Heart left ventricle (tissue), 13 donors: ENCODE measurements around the gene ATRAID.

ENCODE experiments used
- POLR2A ChIP-seq, 2 donors: fragments of 450-650 bp; IDR thresholded peaks; one replicate each; pipeline ENCODE4 v1.6.1; 2017; ENCODE audit warnings: antibody characterized with exemption in 2 of 2, mild to moderate bottlenecking in 2 of 2, moderate library complexity in 2 of 2
- TF ChIP-seq, protein P1 (sequence below), 12 donors: fragments of 200-600 bp; sonication (generic) in 4 of 12; IDR thresholded peaks; one replicate each; pipeline versions ENCODE4 v1.5.0 to v1.8.0; 2018 to 2022; ENCODE audit warnings: antibody characterized with exemption in 12 of 12, mild to moderate bottlenecking in 5 of 12
- donor health status: ischemic (EF 13 %, LVEDD 7.1; RV severe dilation, severe dysfunction).
- donor health status: DM: no; HTN: yes; CAD: no.
- donor health status: DM: no; HTN: no; CAD: no.
- donor health status: ischemic (EF 25% LVEDD 6.9; RV normal size, moderate dysfunction).
- donor health status: ischemic (EF 25% LVEDD 5.7; RV mildly dilated, moderate dysfunction).
- donor health status: ischemic (EF 35%, LVEDD 5.7; RV mildly dilated, moderate dysfunction).
- donor health status: nonischemic (EF 11% LVEDD 7.7; RV severe dilation, severe dysfunction).
- donor health status: DM: yes; HTN: yes; CAD: no.
- donor health status: PGD.
- donor health status: ischemic (EF 29% LVEDD 5.4; RV normal size, mild dysfunction).
- donor health status: nonischemic (EF 23%, LVEDD 6.1; RV moderate dilation, normal function).

DNA sequence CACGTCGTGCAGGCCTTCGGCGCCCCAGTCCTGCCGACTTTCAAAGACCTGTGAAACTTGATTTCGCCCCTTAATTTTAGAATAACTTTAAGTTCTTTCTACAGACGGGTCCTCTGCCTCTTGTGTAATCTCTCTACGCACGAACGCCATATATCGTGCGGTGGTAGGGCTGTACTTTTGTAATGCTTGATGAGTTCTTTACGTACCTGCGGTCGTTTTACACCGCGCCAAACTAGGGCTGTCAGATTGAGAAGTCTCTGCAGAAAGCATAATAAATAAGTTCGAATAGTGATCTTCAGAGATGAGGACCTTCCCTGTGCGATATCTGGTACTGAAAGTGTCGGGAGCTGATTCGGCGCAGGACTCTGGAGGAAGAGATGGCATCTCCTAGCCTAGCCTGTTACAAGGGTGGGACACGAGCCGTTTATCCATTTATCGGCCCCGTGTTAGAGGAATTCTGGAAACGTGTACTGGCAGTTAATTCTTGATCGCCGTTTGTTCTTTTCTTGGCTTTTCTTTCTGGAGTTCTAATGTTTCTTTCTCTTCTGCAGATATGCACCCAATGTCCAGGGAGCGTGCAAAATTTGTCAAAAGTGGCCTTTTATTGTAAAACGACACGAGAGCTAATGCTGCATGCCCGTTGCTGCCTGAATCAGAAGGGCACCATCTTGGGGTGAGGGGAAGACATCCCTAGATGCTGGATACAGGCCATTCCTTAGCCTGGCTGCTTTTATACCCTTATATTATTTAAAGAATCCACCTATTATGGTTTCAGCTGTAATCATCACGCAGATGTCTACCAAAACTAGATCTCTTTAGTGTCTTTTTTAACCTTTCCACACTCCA lies 1.0 kb downstream of the ATRAID start:
- no peak for TF ChIP-seq POLR2A (IDR thresholded peaks at IDR 0.05)
- TF ChIP-seq, protein P1, sequence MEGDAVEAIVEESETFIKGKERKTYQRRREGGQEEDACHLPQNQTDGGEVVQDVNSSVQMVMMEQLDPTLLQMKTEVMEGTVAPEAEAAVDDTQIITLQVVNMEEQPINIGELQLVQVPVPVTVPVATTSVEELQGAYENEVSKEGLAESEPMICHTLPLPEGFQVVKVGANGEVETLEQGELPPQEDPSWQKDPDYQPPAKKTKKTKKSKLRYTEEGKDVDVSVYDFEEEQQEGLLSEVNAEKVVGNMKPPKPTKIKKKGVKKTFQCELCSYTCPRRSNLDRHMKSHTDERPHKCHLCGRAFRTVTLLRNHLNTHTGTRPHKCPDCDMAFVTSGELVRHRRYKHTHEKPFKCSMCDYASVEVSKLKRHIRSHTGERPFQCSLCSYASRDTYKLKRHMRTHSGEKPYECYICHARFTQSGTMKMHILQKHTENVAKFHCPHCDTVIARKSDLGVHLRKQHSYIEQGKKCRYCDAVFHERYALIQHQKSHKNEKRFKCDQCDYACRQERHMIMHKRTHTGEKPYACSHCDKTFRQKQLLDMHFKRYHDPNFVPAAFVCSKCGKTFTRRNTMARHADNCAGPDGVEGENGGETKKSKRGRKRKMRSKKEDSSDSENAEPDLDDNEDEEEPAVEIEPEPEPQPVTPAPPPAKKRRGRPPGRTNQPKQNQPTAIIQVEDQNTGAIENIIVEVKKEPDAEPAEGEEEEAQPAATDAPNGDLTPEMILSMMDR (IDR thresholded peaks at IDR 0.05) = no peak
